Measurements from ENCODE around the gene RIIAD1.
"Not testable (repeated sequence)": the region's sequence is repeated elsewhere in the genome, so short reads cannot be mapped to it uniquely, and the experiment has no call there.

RIIAD1 gene

DNA sequence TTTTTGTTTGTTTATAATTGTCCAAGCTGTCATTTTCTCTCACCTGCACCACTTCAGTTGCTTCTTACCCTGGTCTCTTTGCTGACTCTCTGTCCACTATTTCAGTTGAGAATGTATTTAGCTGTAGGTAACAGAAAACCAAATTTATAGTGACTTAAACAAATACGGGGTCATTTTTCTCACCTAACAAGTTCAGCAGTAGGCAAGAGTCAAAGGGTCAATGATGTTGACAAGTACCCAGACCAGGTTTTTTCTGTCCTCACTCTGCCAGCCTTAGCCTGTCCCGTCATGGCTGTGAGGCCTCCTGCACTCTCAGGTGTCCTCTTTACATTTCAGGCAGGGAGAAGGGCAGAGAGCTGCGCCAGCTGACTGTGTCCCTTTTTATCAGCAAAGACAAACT is 11.8 kb downstream of the RIIAD1 start:
- peaks cover 10 to 14% of the 10 kb centered on the region in 2 donors for H3K9me3 ChIP-seq (ENCODE audit: control insufficient read depth in 1 of 2, low read length in 2 of 2)
- no peak overlapping the region for H3K9ac ChIP-seq (ENCODE audit: low read depth in 1 of 2, low read length in 2 of 2)
- H3K4me3 ChIP-seq (ENCODE audit: low read depth in 1 of 2, low read length in 2 of 2): no peak overlapping the region

DNA sequence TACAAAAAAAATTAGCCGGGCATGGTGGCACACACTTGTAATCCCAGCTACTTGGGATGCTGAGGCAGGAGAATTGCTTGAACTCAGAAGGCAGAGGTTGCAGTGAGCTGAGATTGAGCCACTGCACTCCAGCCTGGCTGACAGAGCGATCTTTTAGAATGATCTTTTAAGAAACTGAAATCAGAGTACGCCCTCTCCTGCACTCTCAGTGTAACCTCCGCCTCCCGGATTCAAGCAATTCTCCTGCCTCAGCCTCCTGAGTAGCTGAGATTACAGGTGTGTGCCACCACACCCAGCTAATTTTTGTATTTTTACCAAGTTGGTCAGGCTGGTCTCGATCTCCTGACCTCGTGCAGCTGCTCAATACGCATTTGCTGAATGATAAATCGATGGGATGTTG is 12.7 kb downstream of the RIIAD1 start:
- not testable (repeated sequence) for H3K36me3 ChIP-seq (ENCODE audit: control insufficient read depth in 1 of 2, insufficient read depth in 2 of 2, low read length in 2 of 2); H3K9ac ChIP-seq (ENCODE audit: low read depth in 1 of 2, low read length in 2 of 2); H3K27me3 ChIP-seq (ENCODE audit: control insufficient read depth in 1 of 2, insufficient read depth in 2 of 2, low read length in 2 of 2); H3K27ac ChIP-seq (ENCODE audit: low read depth, low read length); H3K4me3 ChIP-seq (ENCODE audit: low read depth in 1 of 2, low read length in 2 of 2)
- peaks cover 10 to 14% of the 10 kb centered on the region in 2 donors for H3K9me3 ChIP-seq (ENCODE audit: control insufficient read depth in 1 of 2, low read length in 2 of 2)
- H3K4me1 ChIP-seq (ENCODE audit: control insufficient read depth in 1 of 2, insufficient read depth in 2 of 2, low read length in 2 of 2): peaks cover 2 to 10% of the 10 kb centered on the region in 2 donors

More for the DNA sequence above, 11.8 kb downstream of the RIIAD1 start:
- H3K36me3 ChIP-seq (ENCODE audit: control insufficient read depth in 1 of 2, insufficient read depth in 2 of 2, low read length in 2 of 2): no peaks in the 10 kb centered on the region
- no peaks in the 10 kb centered on the region for H3K27me3 ChIP-seq (ENCODE audit: control insufficient read depth in 1 of 2, insufficient read depth in 2 of 2, low read length in 2 of 2)
- H3K4me1 ChIP-seq (ENCODE audit: control insufficient read depth in 1 of 2, insufficient read depth in 2 of 2, low read length in 2 of 2): peaks cover 2 to 12% of the 10 kb centered on the region in 2 donors
- H3K27ac ChIP-seq (ENCODE audit: low read depth, low read length): no peak overlapping the region

DNA sequence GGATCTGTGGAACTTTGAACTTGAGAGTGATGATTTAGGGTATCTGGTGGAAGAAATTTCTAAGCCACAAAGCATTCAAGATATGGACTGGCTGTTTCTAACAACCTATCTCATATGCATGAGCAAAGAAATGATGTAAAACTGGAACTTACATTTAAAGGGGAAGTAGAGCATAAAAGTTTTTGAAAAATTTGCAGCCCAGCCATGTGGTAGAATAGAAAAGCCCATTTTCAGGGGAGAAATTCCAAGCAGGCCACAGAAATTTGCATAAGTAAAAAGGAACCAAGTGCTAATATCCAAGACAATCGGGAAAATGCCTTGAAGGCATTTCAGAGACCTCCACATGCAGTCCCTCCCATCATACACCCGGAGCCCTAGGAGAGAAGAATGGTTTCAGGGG is 15.7 kb downstream of the RIIAD1 start:
- Histone ChIP-seq H3K36me3 (ENCODE audit: control insufficient read depth in 1 of 2, insufficient read depth in 2 of 2, low read length in 2 of 2) (no peaks in the 10 kb centered on the region), H3K4me1 (ENCODE audit: control insufficient read depth in 1 of 2, insufficient read depth in 2 of 2, low read length in 2 of 2) (peaks cover 2 to 4% of the 10 kb centered on the region in 2 donors), H3K27ac (ENCODE audit: low read depth, low read length) (no peak overlapping the region), H3K27me3 (ENCODE audit: control insufficient read depth in 1 of 2, insufficient read depth in 2 of 2, low read length in 2 of 2) (no peaks in the 10 kb centered on the region), H3K4me3 (ENCODE audit: low read depth in 1 of 2, low read length in 2 of 2) (no peak overlapping the region), H3K9ac (ENCODE audit: low read depth in 1 of 2, low read length in 2 of 2) (no peak overlapping the region), H3K9me3 (ENCODE audit: control insufficient read depth in 1 of 2, low read length in 2 of 2) (peaks cover 10 to 14% of the 10 kb centered on the region in 2 donors)

DNA sequence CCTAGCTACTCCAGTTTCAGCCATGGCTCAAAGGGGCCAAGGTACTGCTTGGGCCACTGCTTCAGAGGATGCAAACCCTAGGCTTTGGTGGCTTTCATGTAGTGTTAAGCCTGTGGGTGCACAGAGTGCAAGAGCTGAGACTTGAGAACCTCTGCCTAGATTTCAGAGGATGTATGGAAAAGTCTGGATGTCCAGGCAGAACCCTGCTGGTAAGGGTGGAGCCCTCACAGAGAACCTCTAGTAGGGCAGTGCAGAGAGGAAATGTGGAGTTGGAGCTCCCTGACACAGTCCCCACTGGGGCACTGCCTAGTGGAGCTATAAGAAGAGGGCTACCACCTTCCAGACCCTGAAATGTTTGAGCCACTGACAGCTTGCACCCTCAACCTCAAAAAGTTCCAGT is 16.2 kb downstream of the RIIAD1 start:
- Histone ChIP-seq H3K9me3 (ENCODE audit: control insufficient read depth in 1 of 2, low read length in 2 of 2) (peaks cover 10 to 14% of the 10 kb centered on the region in 2 donors), H3K27me3 (ENCODE audit: control insufficient read depth in 1 of 2, insufficient read depth in 2 of 2, low read length in 2 of 2) (no peaks in the 10 kb centered on the region), H3K4me3 (ENCODE audit: low read depth in 1 of 2, low read length in 2 of 2) (no peak overlapping the region), H3K36me3 (ENCODE audit: control insufficient read depth in 1 of 2, insufficient read depth in 2 of 2, low read length in 2 of 2) (no peaks in the 10 kb centered on the region), H3K27ac (ENCODE audit: low read depth, low read length) (no peak overlapping the region), H3K9ac (ENCODE audit: low read depth in 1 of 2, low read length in 2 of 2) (no peak overlapping the region), H3K4me1 (ENCODE audit: control insufficient read depth in 1 of 2, insufficient read depth in 2 of 2, low read length in 2 of 2) (peaks cover 2 to 4% of the 10 kb centered on the region in 2 donors)

DNA sequence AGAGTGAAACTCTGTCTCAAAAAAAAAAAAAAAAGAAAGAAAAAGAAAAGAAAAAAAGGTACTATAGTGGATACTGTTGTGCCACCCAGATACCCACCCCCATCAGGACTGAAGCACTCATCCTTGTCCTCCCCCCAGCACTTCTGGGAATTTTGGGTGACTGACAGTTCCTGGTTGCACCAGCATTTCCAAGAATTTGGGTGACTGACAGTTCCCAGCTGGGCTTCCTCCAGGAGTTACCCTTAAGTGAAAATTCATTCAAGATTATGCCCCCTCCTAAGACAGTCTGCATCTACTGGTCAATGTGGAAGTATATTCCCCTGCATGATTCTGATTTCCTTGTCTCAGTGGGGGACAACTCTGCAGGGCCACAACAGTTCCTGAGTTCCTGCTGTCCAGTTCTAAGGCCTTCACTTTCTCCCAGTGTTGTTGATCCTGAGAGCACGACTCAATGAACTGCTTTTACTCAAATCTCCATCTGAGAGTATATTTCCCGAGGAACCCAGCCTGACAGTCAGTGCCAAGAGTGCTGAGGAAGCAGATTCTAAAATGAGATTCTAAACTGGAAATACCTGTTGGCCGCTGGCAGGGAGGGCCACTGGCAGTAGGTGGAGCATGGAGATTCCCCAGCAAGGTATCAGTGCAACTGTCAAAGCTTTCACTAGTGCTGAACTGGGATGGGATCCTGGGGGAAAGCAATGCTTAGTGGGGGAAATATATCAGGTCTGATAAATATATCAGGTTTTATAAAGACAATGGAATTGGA is 18.5 kb downstream of the RIIAD1 start:
- Histone ChIP-seq H3K4me1 (ENCODE audit: control insufficient read depth in 1 of 2, insufficient read depth in 2 of 2, low read length in 2 of 2) (peaks cover 2 to 3% of the 10 kb centered on the region in 2 donors), H3K9ac (ENCODE audit: low read depth in 1 of 2, low read length in 2 of 2) (no peak overlapping the region)

DNA sequence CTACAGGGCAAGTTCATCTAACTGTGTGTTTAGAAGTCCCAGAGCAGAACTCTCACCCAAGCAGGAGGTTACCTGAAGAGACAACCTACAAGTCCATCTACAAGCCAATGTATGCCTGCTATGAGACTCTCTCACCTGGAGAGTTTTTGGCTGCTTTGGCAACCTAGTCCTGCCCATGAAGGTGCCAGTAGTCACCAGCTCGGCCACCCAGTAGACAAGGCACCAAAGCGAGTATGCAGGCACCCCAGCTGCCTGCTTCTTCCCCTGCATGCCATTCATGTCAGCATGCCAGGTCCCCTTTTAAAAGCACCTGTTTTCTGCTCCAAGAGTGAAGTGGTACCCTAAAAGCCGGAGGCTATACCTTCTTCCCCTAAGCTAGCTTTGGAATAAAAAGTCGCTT is 20.2 kb downstream of the RIIAD1 start:
- Histone ChIP-seq H3K27me3 (ENCODE audit: control insufficient read depth in 1 of 2, insufficient read depth in 2 of 2, low read length in 2 of 2) (no peaks in the 10 kb centered on the region), H3K4me3 (ENCODE audit: low read depth in 1 of 2, low read length in 2 of 2) (no peak overlapping the region), H3K27ac (ENCODE audit: low read depth, low read length) (no peak overlapping the region), H3K9me3 (ENCODE audit: control insufficient read depth in 1 of 2, low read length in 2 of 2) (peaks cover 10 to 13% of the 10 kb centered on the region in 2 donors), H3K4me1 (ENCODE audit: control insufficient read depth in 1 of 2, insufficient read depth in 2 of 2, low read length in 2 of 2) (no peaks in the 10 kb centered on the region), H3K9ac (ENCODE audit: low read depth in 1 of 2, low read length in 2 of 2) (no peak overlapping the region), H3K36me3 (ENCODE audit: control insufficient read depth in 1 of 2, insufficient read depth in 2 of 2, low read length in 2 of 2) (no peaks in the 10 kb centered on the region)

More for the DNA sequence above, 18.5 kb downstream of the RIIAD1 start:
- no peak overlapping the region for H3K27ac ChIP-seq (ENCODE audit: low read depth, low read length)
- no peaks in the 10 kb centered on the region for H3K27me3 ChIP-seq (ENCODE audit: control insufficient read depth in 1 of 2, insufficient read depth in 2 of 2, low read length in 2 of 2)
- no peaks in the 10 kb centered on the region for H3K36me3 ChIP-seq (ENCODE audit: control insufficient read depth in 1 of 2, insufficient read depth in 2 of 2, low read length in 2 of 2)
- no peak overlapping the region for H3K4me3 ChIP-seq (ENCODE audit: low read depth in 1 of 2, low read length in 2 of 2)
- peaks cover 10 to 14% of the 10 kb centered on the region in 2 donors for H3K9me3 ChIP-seq (ENCODE audit: control insufficient read depth in 1 of 2, low read length in 2 of 2)

DNA sequence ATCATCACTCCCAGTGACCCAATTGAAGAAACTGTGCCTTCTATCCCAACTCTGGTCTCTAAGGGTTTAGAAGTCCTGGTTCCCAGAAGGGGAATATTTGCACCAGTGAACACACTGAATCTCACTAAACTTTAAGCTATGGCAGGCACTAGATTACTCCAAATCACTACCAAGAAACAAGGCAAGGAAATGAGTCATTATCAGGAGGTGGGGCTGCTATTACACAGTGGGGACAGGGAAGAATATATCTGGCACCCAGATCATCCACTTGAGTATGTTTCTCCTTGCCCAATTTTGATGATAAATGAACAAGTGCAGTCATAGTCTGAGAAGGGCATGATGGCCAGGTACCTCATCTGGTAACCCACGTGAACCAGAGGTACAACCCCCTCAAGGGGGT is 35.0 kb downstream of the RIIAD1 start:
- H3K36me3 ChIP-seq (ENCODE audit: control insufficient read depth in 1 of 2, insufficient read depth in 2 of 2, low read length in 2 of 2): peaks cover 21 to 24% of the 10 kb centered on the region in 2 donors

DNA sequence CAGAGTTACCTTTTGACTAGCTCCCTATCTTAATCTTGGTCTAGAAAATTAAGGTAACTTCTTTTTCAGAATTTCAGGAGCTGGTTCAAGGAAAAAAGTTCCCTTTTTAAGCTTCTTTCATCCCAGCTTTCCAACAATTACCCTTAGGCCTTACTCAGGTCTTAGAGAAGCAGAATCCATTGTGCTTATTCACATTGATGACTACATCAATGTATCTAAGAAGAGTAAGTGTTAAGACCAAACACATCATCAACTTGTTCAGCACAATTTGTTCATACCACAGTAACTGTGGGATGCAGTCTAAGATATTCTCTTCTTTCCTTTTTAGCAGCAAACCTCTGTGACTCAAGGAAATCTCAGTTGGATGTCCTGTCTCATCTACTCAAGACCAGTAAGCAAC is 37.9 kb downstream of the RIIAD1 start:
- peaks cover 8 to 10% of the 10 kb centered on the region in 2 donors for H3K4me1 ChIP-seq (ENCODE audit: control insufficient read depth in 1 of 2, insufficient read depth in 2 of 2, low read length in 2 of 2)
- H3K27ac ChIP-seq (ENCODE audit: low read depth, low read length): no peak overlapping the region
- H3K9me3 ChIP-seq (ENCODE audit: control insufficient read depth in 1 of 2, low read length in 2 of 2): no peaks in the 10 kb centered on the region
- H3K27me3 ChIP-seq (ENCODE audit: control insufficient read depth in 1 of 2, insufficient read depth in 2 of 2, low read length in 2 of 2): no peaks in the 10 kb centered on the region
- H3K36me3 ChIP-seq (ENCODE audit: control insufficient read depth in 1 of 2, insufficient read depth in 2 of 2, low read length in 2 of 2): peaks cover 22 to 30% of the 10 kb centered on the region in 2 donors
- no peak overlapping the region for H3K9ac ChIP-seq (ENCODE audit: low read depth in 1 of 2, low read length in 2 of 2)
- H3K4me3 ChIP-seq (ENCODE audit: low read depth in 1 of 2, low read length in 2 of 2): no peak overlapping the region

More for the DNA sequence above, 35.0 kb downstream of the RIIAD1 start:
- no peaks in the 10 kb centered on the region for H3K4me1 ChIP-seq (ENCODE audit: control insufficient read depth in 1 of 2, insufficient read depth in 2 of 2, low read length in 2 of 2)
- no peak overlapping the region for H3K27ac ChIP-seq (ENCODE audit: low read depth, low read length)
- no peaks in the 10 kb centered on the region for H3K27me3 ChIP-seq (ENCODE audit: control insufficient read depth in 1 of 2, insufficient read depth in 2 of 2, low read length in 2 of 2)
- H3K4me3 ChIP-seq (ENCODE audit: low read depth in 1 of 2, low read length in 2 of 2): no peak overlapping the region
- no peak overlapping the region for H3K9ac ChIP-seq (ENCODE audit: low read depth in 1 of 2, low read length in 2 of 2)
- H3K9me3 ChIP-seq (ENCODE audit: control insufficient read depth in 1 of 2, low read length in 2 of 2): no peaks in the 10 kb centered on the region

DNA sequence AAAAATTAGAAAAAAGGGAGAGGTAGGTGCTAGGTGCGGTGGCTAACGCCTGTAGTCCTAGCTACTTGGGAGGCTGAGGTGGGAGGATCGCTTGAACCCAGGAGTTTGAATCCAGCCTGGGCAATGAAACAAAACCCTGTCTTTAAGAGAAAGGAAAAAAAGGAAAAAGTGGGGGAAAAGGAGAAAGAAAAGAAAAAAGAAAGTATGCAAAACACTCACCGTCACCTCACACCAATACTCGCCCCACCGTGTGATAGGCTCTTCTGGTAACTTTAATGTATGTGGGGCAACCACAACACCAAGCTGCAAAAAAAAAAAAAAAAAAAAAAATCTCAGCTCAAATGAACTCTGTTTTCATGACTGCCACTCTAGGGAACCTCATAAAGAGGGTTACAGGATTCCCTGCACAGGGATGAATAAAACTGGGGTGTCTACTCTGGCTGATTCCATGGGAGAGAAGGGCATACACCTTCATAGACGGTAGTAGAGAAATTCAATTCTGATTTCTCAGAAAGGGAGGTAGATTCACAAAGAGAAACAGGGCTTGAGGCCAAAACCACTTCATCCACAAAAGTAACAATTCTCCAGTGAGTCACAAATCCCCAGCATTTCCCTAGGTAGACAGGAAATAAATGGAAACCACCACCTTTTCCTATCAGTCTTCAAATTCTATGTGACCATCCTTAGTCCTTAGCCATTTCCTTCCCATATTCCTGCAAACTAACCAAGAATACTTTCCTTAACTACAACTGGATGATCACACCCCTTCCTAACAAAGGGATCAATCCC is 39.5 kb downstream of the RIIAD1 start:
- peaks cover 10 to 12% of the 10 kb centered on the region in 2 donors for H3K4me1 ChIP-seq (ENCODE audit: control insufficient read depth in 1 of 2, insufficient read depth in 2 of 2, low read length in 2 of 2)
- no peak overlapping the region for H3K27ac ChIP-seq (ENCODE audit: low read depth, low read length)
- H3K9me3 ChIP-seq (ENCODE audit: control insufficient read depth in 1 of 2, low read length in 2 of 2): no peaks in the 10 kb centered on the region
- H3K9ac ChIP-seq (ENCODE audit: low read depth in 1 of 2, low read length in 2 of 2): no peak overlapping the region
- no peak overlapping the region for H3K4me3 ChIP-seq (ENCODE audit: low read depth in 1 of 2, low read length in 2 of 2)
- H3K36me3 ChIP-seq (ENCODE audit: control insufficient read depth in 1 of 2, insufficient read depth in 2 of 2, low read length in 2 of 2): peaks cover 22 to 30% of the 10 kb centered on the region in 2 donors
- no peaks in the 10 kb centered on the region for H3K27me3 ChIP-seq (ENCODE audit: control insufficient read depth in 1 of 2, insufficient read depth in 2 of 2, low read length in 2 of 2)
